ENCODE data around the gene ZSCAN5C. TPM values are rescaled to one million over a fixed set of nuclear protein-coding genes. Genes with fewer than 3 reads are reported as not detected.
"Not testable (repeated sequence)": the region's sequence is repeated elsewhere in the genome, so short reads cannot be mapped to it uniquely, and the experiment has no call there.

ZSCAN5C gene
- total and polyA plus RNA-seq, 7 donors: not detected

DNA sequence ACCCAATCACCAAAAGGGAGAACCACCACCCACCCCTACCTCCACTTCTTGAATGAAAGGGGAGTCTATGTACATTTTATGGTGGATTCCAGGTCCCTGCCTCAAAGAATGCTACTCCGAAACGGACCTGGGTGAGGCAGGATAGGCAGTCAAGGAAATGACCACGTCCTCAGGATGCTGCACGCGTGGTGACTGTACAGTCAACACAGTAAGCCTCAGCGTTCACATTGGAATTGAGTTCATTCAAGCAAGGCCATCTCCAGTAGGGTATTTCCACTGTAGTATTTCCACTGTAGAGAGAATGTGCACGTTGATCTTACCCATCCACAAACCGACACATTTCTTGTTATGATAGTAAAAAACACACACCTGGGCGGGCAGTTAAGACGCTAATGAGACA is 16.9 kb downstream of the ZSCAN5C start:
- H3K4me3 ChIP-seq: no peak overlapping the region
- peaks cover 0 to 11% (median 7%) of the 10 kb centered on the region in 4 donors for H3K4me1 ChIP-seq
- WGBS, 2 donors: 93 to 95% methylated on average over 10 of the region's 10 CpGs
- no peak for DNase-seq
- H3K36me3 ChIP-seq: peaks cover 0 to 5% (median 0%) of the 10 kb centered on the region in 4 donors
- peaks cover 0 to 18% (median 14%) of the 10 kb centered on the region in 3 donors for H3K27me3 ChIP-seq
- no peaks in the 10 kb centered on the region for H3K9me3 ChIP-seq
- no peak overlapping the region for H3K27ac ChIP-seq
- TF ChIP-seq EP300 (IDR thresholded peaks at IDR 0.05) (no peak), POLR2AphosphoS5 (IDR thresholded peaks at IDR 0.05) (no peak), CTCF (IDR thresholded peaks at IDR 0.05) (no peak), POLR2A (IDR thresholded peaks at IDR 0.05) (no peak)
- intact Hi-C loops (cut with DNase I): no loop called here

DNA sequence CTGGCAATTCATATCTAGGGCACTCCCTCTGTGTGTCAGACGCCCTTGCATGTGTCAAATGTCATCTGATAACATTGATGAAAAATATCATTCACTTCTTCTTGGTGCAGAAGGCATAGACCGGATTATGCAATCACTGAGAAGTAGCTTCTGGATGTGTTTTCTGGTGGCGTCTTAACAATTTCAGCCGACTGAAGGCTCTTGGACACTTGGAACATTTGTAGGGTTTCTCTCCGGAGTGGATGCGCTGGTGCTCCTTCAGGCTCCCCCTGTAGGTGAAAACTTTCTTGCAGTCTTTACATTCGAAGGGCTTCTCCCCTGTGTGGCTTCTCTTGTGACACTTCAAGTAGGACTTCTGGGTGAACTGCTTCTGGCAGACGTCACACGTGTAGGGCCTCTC is 19.4 kb downstream of the ZSCAN5C start:
- DNase-seq; H3K36me3 ChIP-seq; H3K27ac ChIP-seq; H3K4me3 ChIP-seq; intact Hi-C loops (cut with DNase I); H3K9me3 ChIP-seq: not testable (repeated sequence)
- peak in 1 of 4 experiments; percentile 11 for TF ChIP-seq CTCF (IDR thresholded peaks at IDR 0.05)
- Histone ChIP-seq H3K27me3 (peaks cover 0 to 14% (median 11%) of the 10 kb centered on the region in 3 donors), H3K4me1 (peaks cover 0 to 11% (median 7%) of the 10 kb centered on the region in 4 donors)
- 54 to 66% methylated on average over 9 of the region's 9 CpGs for WGBS, 2 donors

DNA sequence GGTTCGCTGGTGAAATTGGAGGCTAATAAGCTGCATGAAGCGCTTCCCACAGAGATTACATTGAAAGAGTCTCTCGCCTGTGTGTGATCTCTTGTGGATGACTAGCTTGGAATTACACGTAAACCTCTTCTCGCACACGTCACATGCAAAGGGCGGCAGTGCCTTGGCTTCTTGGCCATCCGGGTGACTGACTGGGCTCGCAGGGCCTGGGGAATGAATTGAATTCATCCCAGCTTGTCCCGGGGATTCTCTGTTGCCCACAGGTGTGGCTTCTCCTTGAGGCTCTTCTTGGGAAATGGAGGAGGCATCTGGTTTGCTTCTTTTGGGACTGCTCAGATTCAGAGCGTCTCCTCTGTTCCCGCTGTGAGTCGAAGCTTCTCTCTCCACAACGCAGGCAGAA is 19.8 kb downstream of the ZSCAN5C start:
- H3K27ac ChIP-seq: no peak overlapping the region
- H3K27me3 ChIP-seq: peaks cover 0 to 11% (median 11%) of the 10 kb centered on the region in 3 donors
- WGBS, 2 donors: 94 to 96% methylated on average over 14 of the region's 14 CpGs
- peaks cover 0 to 11% (median 7%) of the 10 kb centered on the region in 4 donors for H3K4me1 ChIP-seq
- H3K36me3 ChIP-seq: peaks cover 0 to 5% (median 0%) of the 10 kb centered on the region in 4 donors
- TF ChIP-seq EP300 (IDR thresholded peaks at IDR 0.05) (no peak), CTCF (IDR thresholded peaks at IDR 0.05) (no peak), POLR2AphosphoS5 (IDR thresholded peaks at IDR 0.05) (no peak), POLR2A (IDR thresholded peaks at IDR 0.05) (no peak)
- intact Hi-C loops (cut with DNase I): no loop called here
- no peaks in the 10 kb centered on the region for H3K9me3 ChIP-seq
- H3K4me3 ChIP-seq: no peak overlapping the region
- no peak for DNase-seq

GRCh38 chr19:56222901-56223300 is 20.8 kb downstream of the ZSCAN5C start:
- intact Hi-C loops (cut with DNase I): no loop called here
- peaks cover 0 to 3% (median 1%) of the 10 kb centered on the region in 3 donors for H3K27me3 ChIP-seq

More at GRCh38 chr19:56222901-56223300, 20.8 kb downstream of the ZSCAN5C start:
- 85 to 87% methylated on average over 6 of the region's 6 CpGs for WGBS, 2 donors
- no peaks in the 10 kb centered on the region for H3K9me3 ChIP-seq
- peaks cover 0 to 5% (median 0%) of the 10 kb centered on the region in 4 donors for H3K36me3 ChIP-seq
- no peak for DNase-seq
- TF ChIP-seq CTCF (IDR thresholded peaks at IDR 0.05): no peak
- TF ChIP-seq POLR2A (IDR thresholded peaks at IDR 0.05): no peak
- TF ChIP-seq EP300 (IDR thresholded peaks at IDR 0.05): no peak
- TF ChIP-seq POLR2AphosphoS5 (IDR thresholded peaks at IDR 0.05): no peak
- no peak overlapping the region for H3K4me3 ChIP-seq
- peaks cover 0 to under 1% (median 0%) of the 10 kb centered on the region in 4 donors for H3K4me1 ChIP-seq
- no peak overlapping the region for H3K27ac ChIP-seq
